GM23338 (cell line): Measurements from ENCODE around the gene RBM33. TPM values are rescaled to one million over a fixed set of nuclear protein-coding genes. Genes with fewer than 3 reads are reported as not detected.

Source experiments
- ATAC-seq: fragments of 200-7000 bp; cut with Tn5 transposase; 3 replicates; pipeline ENCODE4 v1.9.1; 2020
- DNase-seq: peaks from one replicate; pipeline ENCODE4 v3.0.0-alpha.2; 2015; ENCODE audit warnings: low spot score
- H2AFZ ChIP-seq: fragments of 200-600 bp; sonication (generic); 2 replicates; pipeline ENCODE4 v1.8.0; 2016; ENCODE audit warnings: antibody characterized with exemption, mild to moderate bottlenecking, moderate library complexity
- H3F3A ChIP-seq: fragments of 200-600 bp; sonication (generic); replicated peaks from 2 replicates; pipeline ENCODE4 v1.8.0; 2017; ENCODE audit warnings: antibody characterized with exemption, mixed run types, low read depth
- H3K27ac ChIP-seq: fragments of 200-600 bp; sonication (generic); 2 replicates; pipeline ENCODE4 v1.6.1; 2016; ENCODE audit warnings: low read depth
- H3K27me3 ChIP-seq: fragments of 200-600 bp; sonication (generic); 2 replicates; pipeline ENCODE4 v1.8.0; 2016; ENCODE audit warnings: mild to moderate bottlenecking, mixed run types, moderate library complexity; ENCODE audit not compliant: insufficient read depth
- H3K36me3 ChIP-seq: fragments of 200-600 bp; sonication (generic); 2 replicates; pipeline ENCODE4 v1.8.0; 2016; ENCODE audit warnings: mild to moderate bottlenecking; ENCODE audit not compliant: insufficient read depth
- H3K4me1 ChIP-seq: fragments of 200-600 bp; sonication (generic); 2 replicates; pipeline ENCODE4 v1.8.0; 2016; ENCODE audit warnings: mild to moderate bottlenecking, moderate library complexity; ENCODE audit not compliant: insufficient read depth
- H3K4me2 ChIP-seq: fragments of 200-600 bp; sonication (generic); 2 replicates; pipeline ENCODE4 v1.7.1; 2017; ENCODE audit warnings: mixed run types
- H3K4me3 ChIP-seq: fragments of 200-600 bp; sonication (generic); 2 replicates; pipeline ENCODE4 v1.6.1; 2016; ENCODE audit warnings: mixed run types
- H3K79me2 ChIP-seq: fragments of 200-600 bp; sonication (generic); replicated peaks from 2 replicates; pipeline ENCODE4 v1.8.0; 2017; ENCODE audit warnings: mild to moderate bottlenecking; ENCODE audit not compliant: insufficient read depth
- H3K9me2 ChIP-seq: fragments of 200-600 bp; sonication (generic); 2 replicates; pipeline ENCODE4 v1.8.0; 2017; ENCODE audit not compliant: insufficient read depth
- H4K20me1 ChIP-seq: fragments of 200-600 bp; sonication (generic); replicated peaks from 2 replicates; pipeline ENCODE4 v1.8.0; 2017; ENCODE audit warnings: mild to moderate bottlenecking; ENCODE audit not compliant: insufficient read depth
- H3K27ac Mint-ChIP-seq: 2 replicates; pipeline ENCODE4 v1.8.0; 2020; ENCODE audit warnings: inconsistent platforms, mild to moderate bottlenecking, moderate library complexity, mixed read lengths
- H3K27me3 Mint-ChIP-seq: 3 replicates; pipeline ENCODE4 v1.8.0; 2022; ENCODE audit warnings: low read depth, mild to moderate bottlenecking, moderate library complexity, mixed read lengths, inconsistent platforms; ENCODE audit not compliant: insufficient read depth, poor library complexity
- H3K36me3 Mint-ChIP-seq: 3 replicates; pipeline ENCODE4 v1.8.0; 2021; ENCODE audit warnings: low read depth, mild to moderate bottlenecking, inconsistent platforms, moderate library complexity, mixed read lengths
- H3K4me1 Mint-ChIP-seq: 3 replicates; pipeline ENCODE4 v1.8.0; 2020; ENCODE audit warnings: mild to moderate bottlenecking, inconsistent platforms, mixed read lengths
- H3K4me3 Mint-ChIP-seq: 3 replicates; pipeline ENCODE4 v1.8.0; 2021; ENCODE audit warnings: moderate library complexity, mild to moderate bottlenecking, inconsistent platforms, mixed read lengths
- H3K9me3 Mint-ChIP-seq: 3 replicates; pipeline ENCODE4 v1.8.0; 2020; ENCODE audit warnings: moderate library complexity, mild to moderate bottlenecking, inconsistent platforms, mixed read lengths
- CREB1 ChIP-seq: fragments of 250-450 bp; sonication (Bioruptor Pico); IDR thresholded peaks from 2 replicates; pipeline ENCODE4 v1.5.0; 2020; ENCODE audit warnings: low read depth, mild to moderate bottlenecking, moderate library complexity
- CTCF ChIP-seq, 2 experiments: fragments of 200-600 bp in 1 of 2; sonication (generic) in 1 of 2; conservative IDR thresholded peaks; 2 replicates each; pipeline versions ENCODE4 v1.5.1 to v1.6.1; 2016 to 2017; ENCODE audit warnings: antibody characterized with exemption in 2 of 2, low read depth in 2 of 2, mild to moderate bottlenecking in 2 of 2, moderate library complexity in 1 of 2
- ETS1 ChIP-seq: IDR thresholded peaks from 2 replicates; pipeline ENCODE4 v1.6.1; 2016; ENCODE audit warnings: antibody characterized with exemption
- EZH2phosphoT487 ChIP-seq: fragments of 200-600 bp; sonication (generic); IDR thresholded peaks from one replicate; pipeline ENCODE4 v1.8.1; 2018; ENCODE audit warnings: antibody characterized with exemption; ENCODE audit not compliant: unreplicated experiment
- JUNB ChIP-seq: IDR thresholded peaks from one replicate; pipeline ENCODE4 v1.6.1; 2016; ENCODE audit warnings: antibody characterized with exemption; ENCODE audit not compliant: unreplicated experiment
- NANOG ChIP-seq: IDR thresholded peaks from 2 replicates; pipeline ENCODE4 v1.6.1; 2016; ENCODE audit warnings: antibody characterized with exemption, borderline replicate concordance
- POLR2AphosphoS5 ChIP-seq: IDR thresholded peaks from 2 replicates; pipeline ENCODE4 v1.6.1; 2016; ENCODE audit warnings: antibody characterized with exemption, low read depth
- REST ChIP-seq: IDR thresholded peaks from one replicate; pipeline ENCODE4 v1.6.1; 2018; ENCODE audit warnings: antibody characterized with exemption; ENCODE audit not compliant: unreplicated experiment
- ZNF114 ChIP-seq: fragments of 250-450 bp; sonication (Bioruptor Pico); IDR thresholded peaks from 2 replicates; pipeline ENCODE4 v1.5.0; 2020; ENCODE audit warnings: mild to moderate bottlenecking, moderate library complexity
- ZNF331 ChIP-seq: fragments of 250-450 bp; sonication (Bioruptor Pico); IDR thresholded peaks from 2 replicates; pipeline ENCODE4 v1.5.0; 2020; ENCODE audit warnings: low read depth, mild to moderate bottlenecking, moderate library complexity
- ZNF462 ChIP-seq: fragments of 250-450 bp; sonication (Bioruptor Pico); IDR thresholded peaks from 2 replicates; pipeline ENCODE4 v1.5.0; 2020; ENCODE audit warnings: mild to moderate bottlenecking, moderate library complexity
- polyA plus RNA-seq: library from polyadenylated mRNA; unstranded; fragments of >200 nt; fragmentation: Nextera tagmentation; extraction: Ambion mirVana; gene quantifications from 2 replicates; pipeline ENCODE4 v1.2.1, GENCODE V29; 2016
- total RNA-seq: library from RNA; depleted of rRNA; stranded (reverse); fragments of >200 nt; shearing (Covaris generic); gene quantifications from 2 replicates; pipeline ENCODE4 v1.2.3, GENCODE V29; 2014

RBM33 gene
- total and polyA plus RNA-seq, 2 experiments from 2014 or later = 47.7 to 94.7 TPM

GRCh38 chr7:155766966-155767916, 122.8 kb downstream of the RBM33 start (continued):
- TF ChIP-seq ZNF462 (CRISPR knock-in tag) (no peak), NANOG (no peak), ZNF331 (CRISPR knock-in tag) (no peak), CREB1 (no peak), EZH2phosphoT487 (no peak)

- H3K27me3 Mint-ChIP-seq = no peaks in the 10 kb centered on the region
- Histone ChIP-seq H3K4me1 (no peaks in the 10 kb centered on the region), H3K4me3 (no peak overlapping the region), H3K27ac (no peak overlapping the region), H3K36me3 (peaks cover 44% of the 10 kb centered on the region), H3K79me2 (peaks cover 5% of the 10 kb centered on the region; the same call in 1 of the 2 replicates), H2AFZ (no peak overlapping the region), H3K27me3 (no peaks in the 10 kb centered on the region), H3K4me2 (no peak overlapping the region), H3K9me2 (no peaks in the 10 kb centered on the region), H3F3A (0 out of 2 replicates have a peak, but pooled peaks cover 7% of the 10 kb centered on the region), H4K20me1 (peaks cover 28% of the 10 kb centered on the region)
- H3K4me3 Mint-ChIP-seq = no peak overlapping the region
- H3K4me1 Mint-ChIP-seq = no peaks in the 10 kb centered on the region
- H3K36me3 Mint-ChIP-seq = peaks cover 48% of the 10 kb centered on the region
- ATAC-seq (no peak), DNase-seq (no peak)
- H3K9me3 Mint-ChIP-seq = no peaks in the 10 kb centered on the region
- no peak overlapping the region for H3K27ac Mint-ChIP-seq
- TF ChIP-seq ZNF114 (no peak), CREB1 (no peak), REST (no peak), CTCF (conservative IDR thresholded peaks at IDR 0.05; ENCODE audit: low read depth in 2 of 2) (no peak), ETS1 (no peak), ZNF331 (CRISPR knock-in tag) (no peak), NANOG (no peak), POLR2AphosphoS5 (no peak), EZH2phosphoT487 (no peak), JUNB (no peak)
These were observed 125.2 kb downstream of the RBM33 start for GRCh38 chr7:155769701-155770100.
